ENCODE data around the gene CDH4. TPM values are rescaled to one million over a fixed set of nuclear protein-coding genes. Genes with fewer than 3 reads are reported as not detected.

Gene CDH4
- total and polyA plus RNA-seq, 11 donors, result 0.04 to 0.54 (median 0.08) TPM; not detected in 1

DNA sequence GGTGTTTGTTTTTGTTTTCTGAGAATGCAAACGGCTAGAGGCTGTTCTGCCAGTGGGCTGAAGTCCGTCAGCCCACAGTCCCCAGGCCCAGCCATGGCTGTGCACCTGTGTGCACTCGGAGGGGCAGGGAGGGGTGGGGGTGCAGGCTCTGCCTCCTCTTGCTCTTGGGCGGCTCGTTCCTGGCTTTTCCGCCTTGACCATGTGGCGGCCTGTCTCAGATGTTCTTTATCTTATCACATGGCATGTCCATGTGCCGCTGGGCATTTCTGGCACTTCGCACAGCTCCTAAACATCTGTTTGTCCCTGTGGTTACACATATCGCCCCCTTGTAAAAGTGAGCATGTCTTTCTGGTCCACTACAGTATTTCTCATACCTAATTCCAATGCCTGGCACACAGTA, 137.0 kb downstream of the CDH4 start:
- Histone ChIP-seq H3K27ac (no peak overlapping the region), H3K27me3 (peaks cover 0 to 40% (median 0%) of the 10 kb centered on the region in 9 donors), H3K9me3 (peaks cover 0 to 8% (median 0%) of the 10 kb centered on the region in 12 donors), H3K36me3 (no peaks in the 10 kb centered on the region), H3K4me1 (no peaks in the 10 kb centered on the region), H3K4me3 (no peak overlapping the region)
- no peak for TF ChIP-seq POLR2A (IDR thresholded peaks at IDR 0.05)
- TF ChIP-seq, protein P1, sequence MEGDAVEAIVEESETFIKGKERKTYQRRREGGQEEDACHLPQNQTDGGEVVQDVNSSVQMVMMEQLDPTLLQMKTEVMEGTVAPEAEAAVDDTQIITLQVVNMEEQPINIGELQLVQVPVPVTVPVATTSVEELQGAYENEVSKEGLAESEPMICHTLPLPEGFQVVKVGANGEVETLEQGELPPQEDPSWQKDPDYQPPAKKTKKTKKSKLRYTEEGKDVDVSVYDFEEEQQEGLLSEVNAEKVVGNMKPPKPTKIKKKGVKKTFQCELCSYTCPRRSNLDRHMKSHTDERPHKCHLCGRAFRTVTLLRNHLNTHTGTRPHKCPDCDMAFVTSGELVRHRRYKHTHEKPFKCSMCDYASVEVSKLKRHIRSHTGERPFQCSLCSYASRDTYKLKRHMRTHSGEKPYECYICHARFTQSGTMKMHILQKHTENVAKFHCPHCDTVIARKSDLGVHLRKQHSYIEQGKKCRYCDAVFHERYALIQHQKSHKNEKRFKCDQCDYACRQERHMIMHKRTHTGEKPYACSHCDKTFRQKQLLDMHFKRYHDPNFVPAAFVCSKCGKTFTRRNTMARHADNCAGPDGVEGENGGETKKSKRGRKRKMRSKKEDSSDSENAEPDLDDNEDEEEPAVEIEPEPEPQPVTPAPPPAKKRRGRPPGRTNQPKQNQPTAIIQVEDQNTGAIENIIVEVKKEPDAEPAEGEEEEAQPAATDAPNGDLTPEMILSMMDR (IDR thresholded peaks at IDR 0.05), result no peak
- ATAC-seq (no peak), DNase-seq (no peak)
- intact Hi-C loops (cut with DNase I), result no loop called here
- WGBS, 4 donors, result 53 to 60% (median 58%) methylated on average over 10 of the region's 10 CpGs

DNA sequence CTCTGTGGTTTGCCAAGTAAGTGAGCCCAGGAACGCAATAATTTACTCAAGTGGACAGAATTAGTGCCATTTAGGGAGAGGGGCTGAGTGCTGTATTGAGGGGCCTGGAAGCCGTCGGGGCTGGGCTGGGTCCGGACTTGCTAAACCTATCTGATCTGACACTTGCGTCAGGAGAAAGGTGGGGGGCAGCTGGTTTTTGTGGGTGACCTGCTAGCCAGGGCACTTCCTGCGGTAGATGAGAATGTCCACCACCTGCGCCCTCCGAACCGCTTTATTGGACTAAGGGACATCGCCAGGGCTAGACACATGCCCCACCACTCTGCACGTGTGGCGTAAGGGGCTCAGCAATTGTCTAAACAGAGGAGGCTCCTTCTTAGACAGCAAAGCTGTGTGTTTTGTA, 139.1 kb downstream of the CDH4 start:
- no peak for DNase-seq
- no peaks in the 10 kb centered on the region for H3K9me3 ChIP-seq
- H3K4me1 ChIP-seq, result no peaks in the 10 kb centered on the region
- no peaks in the 10 kb centered on the region for H3K36me3 ChIP-seq
- intact Hi-C loops (cut with DNase I), result no loop called here
- H3K27ac ChIP-seq, result no peak overlapping the region
- peaks cover 0 to 40% (median 0%) of the 10 kb centered on the region in 9 donors for H3K27me3 ChIP-seq
- TF ChIP-seq POLR2A (IDR thresholded peaks at IDR 0.05), result no peak
- TF ChIP-seq, protein P1 (IDR thresholded peaks at IDR 0.05), result no peak
- ATAC-seq, result no peak
- WGBS, 4 donors, result 77 to 90% (median 86%) methylated on average over 12 of the region's 12 CpGs
- H3K4me3 ChIP-seq, result no peak overlapping the region

DNA sequence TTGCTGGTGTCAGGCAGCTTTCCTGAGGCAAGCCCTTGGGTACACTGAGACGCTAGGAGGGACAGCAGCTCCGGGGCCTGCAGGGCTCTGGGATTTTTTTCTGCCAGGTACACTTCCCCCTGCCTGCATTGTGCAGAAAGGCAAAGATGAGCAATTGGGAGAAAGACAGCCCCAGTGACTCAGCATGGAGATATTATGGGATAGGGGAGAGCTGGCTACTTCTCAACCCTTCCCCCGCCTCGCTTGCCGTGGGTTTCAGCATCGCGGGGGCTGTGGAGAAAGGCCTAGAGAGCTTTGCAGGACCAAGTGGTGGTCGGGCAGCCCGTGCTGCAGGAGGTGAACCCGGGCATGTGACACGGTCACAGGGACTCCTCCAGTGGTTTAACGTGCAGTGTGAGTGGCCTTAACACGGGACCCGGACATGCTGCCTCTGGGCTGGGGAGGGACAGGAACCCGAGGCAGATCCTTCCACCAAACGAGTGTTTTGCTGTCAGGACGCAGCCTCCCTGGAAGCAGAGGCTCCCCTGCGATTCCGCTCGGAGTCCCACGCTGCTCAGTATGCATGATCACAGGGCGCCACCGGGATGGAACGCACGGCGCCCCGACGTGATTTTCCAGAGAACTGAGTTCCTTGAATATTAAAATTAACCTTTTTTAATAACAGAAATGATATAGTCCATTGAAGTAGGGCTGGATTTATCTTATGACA, 139.9 kb downstream of the CDH4 start:
- H3K36me3 ChIP-seq, result no peaks in the 10 kb centered on the region
- ATAC-seq, result no peak
- H3K27me3 ChIP-seq, result peaks cover 0 to 34% (median 0%) of the 10 kb centered on the region in 9 donors
- no peak for DNase-seq
- TF ChIP-seq POLR2A (IDR thresholded peaks at IDR 0.05), result no peak
- TF ChIP-seq, protein P1 (IDR thresholded peaks at IDR 0.05), result no peak
- WGBS, 4 donors, result 72 to 79% (median 76%) methylated on average over 22 to 28 of the region's 28 CpGs
- no peaks in the 10 kb centered on the region for H3K9me3 ChIP-seq
- H3K4me3 ChIP-seq, result no peak overlapping the region
- intact Hi-C loops (cut with DNase I), result no loop called here
- no peaks in the 10 kb centered on the region for H3K4me1 ChIP-seq
- no peak overlapping the region for H3K27ac ChIP-seq

DNA sequence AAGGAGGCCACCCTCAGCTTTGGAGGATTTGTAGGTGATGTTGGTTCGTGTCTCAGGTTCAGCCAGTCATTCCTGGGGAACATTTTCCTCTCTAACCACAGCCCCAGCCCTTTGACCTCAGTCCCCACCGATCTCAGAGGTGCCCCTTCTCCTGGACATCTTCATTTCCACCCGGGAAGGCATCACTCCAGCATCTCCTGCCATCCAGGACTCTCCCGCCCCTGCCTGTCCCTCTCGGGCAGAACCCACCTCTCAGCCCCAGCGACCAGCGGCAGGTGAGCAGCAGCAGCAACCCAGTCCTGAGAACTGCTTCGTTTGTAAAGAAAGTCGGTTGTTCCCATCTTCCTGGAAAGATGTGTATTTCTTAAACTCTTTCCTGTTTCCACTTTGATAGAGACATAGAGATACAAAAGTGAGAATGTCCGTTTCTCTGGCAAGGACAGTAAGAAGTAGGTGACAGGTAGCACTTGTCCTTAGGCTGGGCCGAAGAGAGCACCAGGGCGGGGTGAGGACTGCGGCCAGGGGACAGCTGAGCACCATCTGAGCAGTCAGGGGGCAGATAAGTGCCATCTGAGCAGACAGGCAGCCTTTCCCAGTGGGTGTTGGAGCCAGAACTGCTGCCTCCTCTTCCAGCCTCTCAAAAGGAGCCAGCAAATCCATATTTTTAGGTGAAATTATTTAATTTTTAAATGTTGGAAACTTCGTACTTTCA, 142.2 kb downstream of the CDH4 start:
- no peaks in the 10 kb centered on the region for H3K36me3 ChIP-seq

More for the DNA sequence above, 142.2 kb downstream of the CDH4 start:
- DNase-seq, result no peak
- Histone ChIP-seq H3K9me3 (peaks cover 0 to 3% (median 0%) of the 10 kb centered on the region in 12 donors), H3K4me3 (no peak overlapping the region), H3K27ac (no peak overlapping the region), H3K27me3 (peaks cover 0 to 17% (median 0%) of the 10 kb centered on the region in 9 donors), H3K4me1 (no peaks in the 10 kb centered on the region)
- 74 to 79% (median 76%) methylated on average over 14 of the region's 14 CpGs for WGBS, 4 donors
- no peak for ATAC-seq
- TF ChIP-seq POLR2A (IDR thresholded peaks at IDR 0.05), result no peak
- TF ChIP-seq, protein P1 (IDR thresholded peaks at IDR 0.05), result no peak
- intact Hi-C loops (cut with DNase I), result no loop called here
